Panc1 (cell line): ENCODE results near the gene MAGI1. TPM values are rescaled to one million over a fixed set of nuclear protein-coding genes. Genes with fewer than 3 reads are reported as not detected.

Source experiments
- ATAC-seq: fragments of 200-7000 bp; cut with Tn5 transposase; 2 replicates; pipeline ENCODE4 v1.9.1; 2020; ENCODE audit warnings: mild to moderate bottlenecking, moderate library complexity
- BruUV-seq: library from RNA; stranded (reverse); fragments of 400-500 nt; replicated peaks from 2 replicates; lab custom pipeline; 2021; lab: Mats Ljungman, UMichigan
- CTCF ChIA-PET: fragments of 300-600 bp; sonication (Branson Sonifier 250); formaldehyde crosslinking; loops from one replicate; lab custom pipeline; 2022; ENCODE audit warnings: antibody characterized with exemption; lab: Charles Lee
- POLR2A ChIA-PET: fragments of 300-600 bp; sonication (Branson Sonifier 250); formaldehyde crosslinking; loops from one replicate; lab custom pipeline; 2022; ENCODE audit warnings: antibody characterized with exemption; lab: Charles Lee
- DNase-seq: peaks from one replicate; pipeline ENCODE4 v3.0.0-alpha.2; 2010; ENCODE audit warnings: low read depth, low spot score
- H3K27ac ChIP-seq: 2 replicates; pipeline ENCODE4 v1.5.1; 2011; ENCODE audit warnings: mild to moderate bottlenecking, low read length, inconsistent platforms
- H3K27me3 ChIP-seq: fragments of 200-500 bp; sonication (Bioruptor generic); 2 replicates; pipeline ENCODE4 v1.6.0; 2014; ENCODE audit warnings: low read length, inconsistent platforms; ENCODE audit not compliant: control insufficient read depth, insufficient read depth
- H3K36me3 ChIP-seq: fragments of 200-500 bp; sonication (Bioruptor generic); 2 replicates; pipeline ENCODE4 v1.5.1; 2014; ENCODE audit warnings: inconsistent platforms, mild to moderate bottlenecking, low read length, moderate library complexity; ENCODE audit not compliant: control insufficient read depth, insufficient read depth
- H3K4me1 ChIP-seq: 2 replicates; pipeline ENCODE4 v1.5.1; 2011; ENCODE audit warnings: inconsistent platforms, mild to moderate bottlenecking, low read length, moderate library complexity; ENCODE audit not compliant: control insufficient read depth, insufficient read depth
- H3K4me3 ChIP-seq, 2 experiments: 2 replicates each; pipeline ENCODE4 v1.5.1; 2011 to 2012; ENCODE audit warnings: low read depth in 2 of 2, low read length in 2 of 2, mild to moderate bottlenecking in 2 of 2, inconsistent platforms in 1 of 2, moderate library complexity in 1 of 2
- H3K9me3 ChIP-seq: fragments of 200-500 bp; sonication (Bioruptor generic); 2 replicates; pipeline ENCODE4 v1.5.1; 2014; ENCODE audit warnings: low read depth, mild to moderate bottlenecking, inconsistent platforms, low read length, moderate library complexity; ENCODE audit not compliant: control insufficient read depth, insufficient read depth
- POLR2AphosphoS5 ChIP-seq: IDR thresholded peaks from 2 replicates; pipeline ENCODE4 v1.6.1; 2012; ENCODE audit warnings: mild to moderate bottlenecking, low read depth, low read length, moderate library complexity
- REST ChIP-seq, 2 experiments: IDR thresholded peaks; 2 replicates each; pipeline ENCODE4 v1.6.1; 2011 to 2012; ENCODE audit warnings: low read depth in 2 of 2, control low read depth in 1 of 2, low read length in 1 of 2, mild to moderate bottlenecking in 1 of 2, moderate library complexity in 1 of 2; ENCODE audit not compliant: insufficient read depth in 1 of 2
- SIN3A ChIP-seq: IDR thresholded peaks from 2 replicates; pipeline ENCODE4 v1.6.1; 2012; ENCODE audit warnings: low read depth, mild to moderate bottlenecking, low read length, moderate library complexity, borderline replicate concordance; ENCODE audit not compliant: insufficient read depth
- TCF7L2 ChIP-seq: IDR thresholded peaks from 2 replicates; pipeline ENCODE4 v1.6.1; 2011; ENCODE audit warnings: mild to moderate bottlenecking, low read depth, low read length, inconsistent platforms
- in situ Hi-C: cut with HindIII; loops from 2 replicates; pipeline ENCODE4 v1.10.0; 2016; ENCODE audit warnings: low sequenced_read_pairs, low pct_unique_long_range_greater_than_20kb
- intact Hi-C: fragments of 100-400 bp; cut with micrococcal nuclease; formaldehyde crosslinking; loops from one replicate; pipeline ENCODE4 v1.10.0; 2022; ENCODE audit not compliant: unreplicated experiment
- total RNA-seq: library from RNA; stranded (reverse); gene quantifications from one replicate; pipeline ENCODE4 v1.2.1, GENCODE V29; 2021; ENCODE audit not compliant: unreplicated experiment
- TF ChIP-seq, protein P1 (sequence below): fragments of 450-650 bp; IDR thresholded peaks from 2 replicates; pipeline ENCODE4 v1.5.1; 2017; ENCODE audit warnings: mild to moderate bottlenecking

MAGI1 gene
- total RNA-seq, 1 experiment from 2014 or later: 9.5 TPM

DNA sequence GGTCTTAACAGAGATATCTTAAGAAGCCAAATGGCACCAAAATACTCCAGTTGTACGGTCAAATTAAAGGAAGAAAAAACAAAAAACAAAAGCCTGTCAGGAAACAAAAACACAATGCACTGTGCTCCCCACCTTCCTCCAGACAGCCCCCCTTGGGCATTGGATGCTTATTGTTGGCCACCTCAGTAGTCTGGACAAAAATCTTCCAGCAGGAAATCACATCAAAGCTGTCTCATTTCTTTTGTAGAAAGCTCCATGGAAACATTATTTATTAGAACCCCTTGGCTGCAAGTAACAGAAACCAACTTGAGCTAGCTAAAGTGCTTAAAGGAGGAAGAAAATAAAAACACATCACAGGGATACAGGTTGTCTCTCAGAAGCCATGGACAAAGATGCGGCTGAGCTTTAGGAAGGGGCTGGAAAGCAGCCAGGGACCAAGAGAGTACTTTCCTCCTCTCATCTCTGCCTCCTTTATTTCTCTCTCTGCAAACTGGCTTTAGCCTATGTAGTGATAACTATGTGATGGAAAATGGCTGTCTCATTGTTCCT lies 699.5 kb downstream of the MAGI1 start:
- Histone ChIP-seq H3K4me3 (no peak overlapping the region), H3K4me1 (no peaks in the 10 kb centered on the region), H3K36me3 (no peaks in the 10 kb centered on the region), H3K9me3 (no peaks in the 10 kb centered on the region), H3K27me3 (no peaks in the 10 kb centered on the region), H3K27ac (no peak overlapping the region)
- intact Hi-C loops (no loop called here), in situ Hi-C loops (no loop called here)
- ChIA-PET CTCF (no interaction called here), POLR2A (no interaction called here)
- no peak for DNase-seq
- BruUV-seq: no TSS peak
- TF ChIP-seq REST (IDR thresholded peaks at IDR 0.05; ENCODE audit: insufficient read depth in 1 of 2, low read depth in 2 of 2, low read length in 1 of 2) (no peak), TCF7L2 (no peak), POLR2AphosphoS5 (no peak), SIN3A (no peak)
- TF ChIP-seq, protein P1, sequence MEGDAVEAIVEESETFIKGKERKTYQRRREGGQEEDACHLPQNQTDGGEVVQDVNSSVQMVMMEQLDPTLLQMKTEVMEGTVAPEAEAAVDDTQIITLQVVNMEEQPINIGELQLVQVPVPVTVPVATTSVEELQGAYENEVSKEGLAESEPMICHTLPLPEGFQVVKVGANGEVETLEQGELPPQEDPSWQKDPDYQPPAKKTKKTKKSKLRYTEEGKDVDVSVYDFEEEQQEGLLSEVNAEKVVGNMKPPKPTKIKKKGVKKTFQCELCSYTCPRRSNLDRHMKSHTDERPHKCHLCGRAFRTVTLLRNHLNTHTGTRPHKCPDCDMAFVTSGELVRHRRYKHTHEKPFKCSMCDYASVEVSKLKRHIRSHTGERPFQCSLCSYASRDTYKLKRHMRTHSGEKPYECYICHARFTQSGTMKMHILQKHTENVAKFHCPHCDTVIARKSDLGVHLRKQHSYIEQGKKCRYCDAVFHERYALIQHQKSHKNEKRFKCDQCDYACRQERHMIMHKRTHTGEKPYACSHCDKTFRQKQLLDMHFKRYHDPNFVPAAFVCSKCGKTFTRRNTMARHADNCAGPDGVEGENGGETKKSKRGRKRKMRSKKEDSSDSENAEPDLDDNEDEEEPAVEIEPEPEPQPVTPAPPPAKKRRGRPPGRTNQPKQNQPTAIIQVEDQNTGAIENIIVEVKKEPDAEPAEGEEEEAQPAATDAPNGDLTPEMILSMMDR: no peak
- ATAC-seq: no peak

DNA sequence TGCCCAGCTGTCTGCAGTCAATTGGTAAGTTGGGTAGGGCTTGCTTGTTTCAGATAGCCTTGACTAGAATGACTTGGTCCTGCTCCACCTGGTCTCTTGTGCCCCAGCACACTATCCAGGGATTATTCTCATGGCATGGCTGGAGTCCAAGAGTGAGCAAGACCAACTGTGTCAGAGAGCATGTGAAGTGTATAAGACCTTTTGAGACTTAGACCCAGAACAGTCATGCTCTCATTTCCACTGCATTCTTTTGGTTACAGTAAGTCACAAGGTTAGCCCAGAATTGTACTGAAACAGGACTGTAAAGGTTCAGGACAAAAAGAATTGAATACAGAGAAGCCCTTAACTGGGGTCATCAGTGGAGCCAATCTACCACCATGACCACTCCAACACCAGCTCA lies 700.1 kb downstream of the MAGI1 start:
- H3K9me3 ChIP-seq: no peaks in the 10 kb centered on the region
- no peak overlapping the region for H3K27ac ChIP-seq
- intact Hi-C loops (no loop called here), in situ Hi-C loops (no loop called here)
- ChIA-PET CTCF (no interaction called here), POLR2A (no interaction called here)
- ATAC-seq (no peak), DNase-seq (no peak)
- no peaks in the 10 kb centered on the region for H3K36me3 ChIP-seq
- H3K27me3 ChIP-seq: no peaks in the 10 kb centered on the region
- H3K4me1 ChIP-seq: no peaks in the 10 kb centered on the region
- H3K4me3 ChIP-seq: no peak overlapping the region
- BruUV-seq: no TSS peak
- TF ChIP-seq REST (IDR thresholded peaks at IDR 0.05; ENCODE audit: insufficient read depth in 1 of 2, low read depth in 2 of 2, low read length in 1 of 2) (no peak), POLR2AphosphoS5 (no peak), TCF7L2 (no peak), SIN3A (no peak)
- TF ChIP-seq, protein P1: no peak
